ENCODE data around the gene S100A1.

GRCh38 chr1:153609585-153609907 lies 18.7 kb upstream of the S100A1 start:
- TF ChIP-seq, protein P1, sequence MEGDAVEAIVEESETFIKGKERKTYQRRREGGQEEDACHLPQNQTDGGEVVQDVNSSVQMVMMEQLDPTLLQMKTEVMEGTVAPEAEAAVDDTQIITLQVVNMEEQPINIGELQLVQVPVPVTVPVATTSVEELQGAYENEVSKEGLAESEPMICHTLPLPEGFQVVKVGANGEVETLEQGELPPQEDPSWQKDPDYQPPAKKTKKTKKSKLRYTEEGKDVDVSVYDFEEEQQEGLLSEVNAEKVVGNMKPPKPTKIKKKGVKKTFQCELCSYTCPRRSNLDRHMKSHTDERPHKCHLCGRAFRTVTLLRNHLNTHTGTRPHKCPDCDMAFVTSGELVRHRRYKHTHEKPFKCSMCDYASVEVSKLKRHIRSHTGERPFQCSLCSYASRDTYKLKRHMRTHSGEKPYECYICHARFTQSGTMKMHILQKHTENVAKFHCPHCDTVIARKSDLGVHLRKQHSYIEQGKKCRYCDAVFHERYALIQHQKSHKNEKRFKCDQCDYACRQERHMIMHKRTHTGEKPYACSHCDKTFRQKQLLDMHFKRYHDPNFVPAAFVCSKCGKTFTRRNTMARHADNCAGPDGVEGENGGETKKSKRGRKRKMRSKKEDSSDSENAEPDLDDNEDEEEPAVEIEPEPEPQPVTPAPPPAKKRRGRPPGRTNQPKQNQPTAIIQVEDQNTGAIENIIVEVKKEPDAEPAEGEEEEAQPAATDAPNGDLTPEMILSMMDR (IDR thresholded peaks at IDR 0.05 in 2 of 3, conservative IDR thresholded peaks at IDR 0.05 in 1 of 3; ENCODE audit: control insufficient read depth in 2 of 3, extremely low read depth in 1 of 3, insufficient read depth in 1 of 3, low read depth in 3 of 3, low read length in 3 of 3) = no peak
- no peak for TF ChIP-seq FOXK2 (IDR thresholded peaks at IDR 0.05)
- TF ChIP-seq MXI1 (IDR thresholded peaks at IDR 0.05; ENCODE audit: low read depth, low read length) = no peak
- TF ChIP-seq, protein P2, sequence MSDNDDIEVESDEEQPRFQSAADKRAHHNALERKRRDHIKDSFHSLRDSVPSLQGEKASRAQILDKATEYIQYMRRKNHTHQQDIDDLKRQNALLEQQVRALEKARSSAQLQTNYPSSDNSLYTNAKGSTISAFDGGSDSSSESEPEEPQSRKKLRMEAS (IDR thresholded peaks at IDR 0.05; ENCODE audit: low read depth, low read length) = no peak
